ENCODE measurements around the gene MEX3A.
"Not testable (repeated sequence)": the region's sequence is repeated elsewhere in the genome, so short reads cannot be mapped to it uniquely, and the experiment has no call there.

Gene MEX3A

DNA sequence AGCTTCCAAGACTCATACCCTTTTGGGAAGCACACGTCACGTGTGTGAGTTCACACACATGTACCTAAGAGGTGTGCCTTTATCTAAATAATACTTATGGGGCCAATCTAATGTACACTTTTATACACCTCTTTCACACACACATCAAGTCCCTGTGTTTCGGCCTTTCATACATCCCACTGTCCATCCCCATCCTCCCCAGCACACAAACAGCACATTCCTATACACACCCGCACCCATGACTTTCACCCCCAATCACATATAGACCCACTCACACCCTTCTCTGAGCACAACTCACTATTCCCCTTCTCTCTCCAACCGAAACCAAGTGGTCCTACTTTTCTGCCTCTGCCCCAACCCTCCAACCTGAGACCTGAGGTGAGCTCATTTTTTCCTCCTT, 3.5 kb downstream of the MEX3A start:
- DNase-seq (ENCODE audit: low spot score), result no peak

DNA sequence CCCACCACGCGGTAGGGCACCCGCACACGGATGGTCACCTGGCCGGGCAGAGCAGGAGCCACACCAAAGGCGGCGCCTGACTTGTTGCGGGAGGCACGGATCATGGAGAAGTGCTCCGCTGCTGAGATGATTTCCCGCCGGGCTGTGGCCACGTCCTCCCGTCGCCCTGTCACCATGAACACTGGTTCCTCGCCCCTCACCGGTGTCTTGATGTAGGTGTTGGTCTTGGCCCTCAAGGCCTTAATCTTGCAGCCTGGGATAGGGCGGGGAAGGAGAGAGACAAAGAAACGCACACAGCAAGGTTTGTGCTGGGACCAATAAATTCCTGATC, 4.9 kb downstream of the MEX3A start:
- DNase-seq (ENCODE audit: low spot score), result no peak

DNA sequence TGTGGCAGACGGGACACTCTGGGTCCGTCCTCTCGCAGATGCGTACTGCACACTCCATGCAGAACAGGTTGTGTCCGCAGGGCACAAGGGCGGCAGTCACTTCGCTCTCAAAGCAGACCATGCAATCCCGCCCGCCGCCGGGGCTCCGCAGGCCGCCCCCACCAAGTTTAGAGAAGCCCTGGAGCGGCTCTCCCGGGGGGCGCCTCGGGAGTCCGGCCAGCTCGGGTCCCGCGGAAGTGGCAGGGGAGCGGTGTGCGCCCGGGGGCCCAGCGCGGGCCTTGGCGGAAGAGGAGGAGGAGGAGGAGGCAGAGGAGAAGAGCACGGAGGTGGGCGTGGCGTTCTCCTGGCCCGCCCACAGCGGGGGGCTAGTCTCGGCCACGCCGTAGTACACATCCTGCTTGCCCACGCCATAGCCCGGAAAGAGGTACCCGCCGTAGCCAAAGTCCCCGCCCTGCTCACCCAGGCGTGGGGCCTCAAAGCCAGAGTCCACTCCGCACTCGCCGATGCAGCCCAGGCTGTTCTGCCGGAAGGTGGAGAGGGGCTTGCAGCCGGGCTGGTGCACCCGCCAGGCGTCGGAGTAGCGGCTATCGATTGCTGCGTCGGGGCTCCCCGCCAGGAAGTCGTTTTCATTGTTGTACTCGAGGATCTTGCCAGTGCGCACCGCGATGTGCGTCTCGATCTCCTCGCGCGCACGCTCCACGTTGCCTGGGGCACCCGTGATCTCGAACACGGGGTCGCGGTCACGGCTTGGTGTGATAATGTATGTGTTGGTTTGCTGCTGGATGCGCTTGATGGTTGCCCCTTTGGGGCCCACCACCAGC, 5.4 kb downstream of the MEX3A start:
- DNase-seq (ENCODE audit: low spot score), result peak; percentile 80

DNA sequence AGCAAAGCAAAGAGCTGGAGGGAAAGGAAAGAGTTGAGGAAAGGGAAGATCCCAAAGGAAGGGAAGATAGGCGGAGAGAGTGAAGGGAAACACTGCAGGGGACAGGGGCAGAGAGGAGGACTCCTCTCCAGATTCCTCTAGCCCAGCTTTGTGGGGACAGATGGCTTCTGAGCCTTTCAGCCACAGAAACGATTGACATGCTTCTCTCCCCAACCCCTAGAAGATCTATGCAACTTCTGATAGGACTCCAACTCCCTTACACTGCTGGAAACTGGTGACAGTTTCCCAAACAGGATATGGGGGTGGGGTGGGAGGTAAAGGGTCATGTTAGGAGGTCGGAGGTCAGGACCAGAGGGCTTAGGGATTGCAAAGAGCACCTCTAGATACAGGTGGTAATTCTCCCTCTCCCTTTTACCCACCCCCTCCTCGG, 6.5 kb downstream of the MEX3A start:
- DNase-seq (ENCODE audit: low spot score), result no peak

DNA sequence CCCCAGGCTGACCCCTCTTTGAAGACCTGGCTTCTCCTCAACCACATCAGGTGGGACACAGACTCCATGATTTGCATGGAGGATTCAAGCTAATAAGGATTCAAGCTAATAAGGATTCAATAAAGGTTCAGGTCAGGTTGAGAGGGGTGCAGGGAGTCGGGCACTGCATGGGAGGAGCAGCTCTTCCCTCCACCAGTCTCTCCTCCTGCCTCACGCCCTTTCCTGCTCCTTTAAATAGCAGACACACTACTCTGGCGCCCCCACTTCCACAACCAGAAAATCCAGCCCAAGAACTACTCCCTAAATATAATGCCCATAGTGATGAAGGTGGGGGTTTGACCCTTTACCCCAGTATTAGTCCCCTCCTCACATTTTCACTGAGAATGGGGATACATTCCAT, 7.1 kb downstream of the MEX3A start:
- no peak for DNase-seq (ENCODE audit: low spot score)

DNA sequence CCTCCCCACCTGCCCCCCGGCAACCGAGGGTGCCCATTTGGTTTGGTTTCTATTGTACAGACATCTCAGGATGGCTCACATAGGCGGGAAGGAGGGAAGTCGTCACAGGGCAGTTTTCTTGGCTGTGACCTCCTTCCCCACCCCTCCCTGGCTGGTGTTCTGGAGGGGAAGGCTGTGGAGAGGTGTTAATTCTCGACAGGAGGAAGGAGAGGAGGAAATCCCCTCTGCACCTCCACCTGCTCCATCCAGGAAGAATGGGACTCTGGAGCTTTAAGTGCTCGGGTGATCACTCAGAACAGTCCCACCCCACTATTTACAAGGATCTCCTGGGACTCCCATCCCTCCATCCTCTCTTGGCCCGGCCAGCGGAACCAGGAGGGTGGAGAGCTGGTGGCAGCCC, 7.6 kb downstream of the MEX3A start:
- no peak for DNase-seq (ENCODE audit: low spot score)

DNA sequence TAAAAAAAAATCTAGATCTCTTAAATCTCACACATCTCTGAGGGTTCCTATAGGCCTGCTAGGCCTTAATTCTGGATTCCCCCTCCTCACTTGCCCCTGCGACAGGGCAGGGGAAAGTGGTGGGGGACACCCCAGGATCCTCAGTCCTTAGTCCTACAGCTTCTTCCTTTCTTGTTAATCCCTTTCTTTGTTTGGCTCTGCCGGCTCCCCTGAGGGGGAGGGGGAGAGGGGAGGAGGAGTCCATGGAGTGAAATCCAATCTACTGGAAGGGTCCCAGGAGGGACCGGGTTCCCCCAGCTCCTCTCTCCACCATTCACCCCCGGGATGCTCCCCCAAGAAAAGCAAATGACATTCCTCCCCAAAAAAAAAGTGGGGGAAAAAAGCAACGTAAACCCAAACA, 8.5 kb downstream of the MEX3A start:
- peak; percentile 88 for DNase-seq (ENCODE audit: low spot score)

DNA sequence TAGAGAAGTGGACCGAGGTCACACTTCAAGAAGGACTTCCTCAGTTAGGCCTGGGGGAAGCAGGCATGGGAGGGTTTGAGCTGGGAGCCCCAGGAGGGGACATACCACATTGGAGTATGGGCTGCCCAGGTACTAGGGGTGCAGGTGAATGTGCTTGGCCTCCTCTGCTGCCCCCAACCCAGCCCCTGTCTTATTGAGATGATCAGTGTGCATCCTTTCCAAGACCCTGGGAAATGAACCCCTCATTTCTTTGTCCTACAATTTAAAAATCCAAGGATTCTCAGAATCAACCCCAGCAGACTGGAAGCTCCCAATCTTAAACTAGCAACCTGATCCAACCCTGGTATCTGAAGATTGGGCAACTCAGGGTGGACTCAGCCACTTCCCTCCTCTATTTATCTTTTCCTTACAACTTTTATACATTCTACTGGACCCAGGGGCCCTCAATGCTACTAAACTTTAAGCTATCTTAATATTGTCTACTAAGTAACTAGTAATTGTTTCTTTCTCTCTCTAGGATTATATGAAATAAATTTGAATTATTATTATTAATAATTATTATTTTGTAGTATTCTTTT, 9.1 kb downstream of the MEX3A start:
- DNase-seq (ENCODE audit: low spot score), result no peak

DNA sequence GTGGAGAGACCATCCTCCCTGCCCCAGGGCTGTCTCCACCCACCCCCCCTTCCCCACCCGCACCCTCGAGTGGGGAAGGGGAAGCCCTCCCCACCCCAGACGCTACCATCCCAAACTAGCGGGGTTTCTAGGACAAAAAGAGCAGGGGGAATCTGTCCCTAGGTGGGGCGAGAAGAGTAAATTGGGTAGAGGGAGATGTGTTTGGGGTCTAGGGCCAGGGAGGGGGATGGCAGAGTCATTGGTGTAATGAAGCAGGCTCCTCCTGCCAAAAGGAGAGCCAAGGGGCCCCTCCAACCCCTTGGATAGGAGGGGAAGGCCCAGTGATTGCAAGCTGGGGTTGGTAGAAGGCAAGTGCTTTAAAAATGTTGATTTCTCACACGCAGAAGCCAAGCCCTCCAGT, 10.0 kb downstream of the MEX3A start:
- DNase-seq (ENCODE audit: low spot score), result no peak

DNA sequence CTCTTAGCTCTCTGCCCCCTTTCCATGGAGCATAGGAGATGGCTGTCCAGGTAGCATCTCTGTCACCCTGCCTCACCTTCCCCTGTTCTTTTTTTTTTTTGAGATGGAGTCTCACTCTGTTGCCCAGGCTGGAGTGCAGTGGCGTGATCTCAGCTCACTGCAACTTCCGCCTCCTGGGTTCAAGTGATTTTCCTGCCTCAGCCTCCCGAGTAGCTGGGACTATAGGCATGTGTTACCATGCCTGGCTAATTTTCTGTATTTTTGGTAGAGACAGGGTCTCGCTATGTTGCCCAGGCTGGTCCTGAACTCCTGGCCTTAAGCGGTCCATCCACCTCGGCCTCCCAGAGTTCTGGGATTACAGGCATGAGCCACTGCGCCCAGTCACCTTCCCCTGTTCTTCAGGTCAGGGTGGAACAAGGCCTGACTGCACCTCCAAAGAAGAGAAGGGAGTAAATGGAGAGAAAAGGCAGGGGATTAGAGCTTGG, 10.9 kb downstream of the MEX3A start:
- DNase-seq (ENCODE audit: low spot score), result not testable (repeated sequence)

DNA sequence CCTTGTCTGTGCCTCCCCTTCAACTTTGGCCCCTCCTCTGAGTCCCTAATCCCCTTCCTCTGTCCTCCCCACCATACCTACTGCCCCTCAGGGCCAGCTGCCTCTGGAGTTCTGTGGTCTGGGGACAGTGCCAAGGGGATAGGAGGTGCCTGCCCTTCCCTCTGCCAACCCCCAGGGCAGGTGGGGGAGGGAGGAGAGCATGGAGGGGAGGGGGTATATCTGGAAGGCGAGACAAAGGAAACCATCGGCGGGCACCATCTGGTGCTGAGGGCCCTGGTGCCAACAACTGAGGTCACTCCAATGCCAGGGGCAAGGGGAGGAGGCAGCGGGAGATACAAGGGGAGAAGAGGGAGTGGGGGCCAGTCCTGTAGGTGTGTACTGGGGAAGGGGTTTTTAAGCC, 11.7 kb downstream of the MEX3A start:
- no peak for DNase-seq (ENCODE audit: low spot score)

DNA sequence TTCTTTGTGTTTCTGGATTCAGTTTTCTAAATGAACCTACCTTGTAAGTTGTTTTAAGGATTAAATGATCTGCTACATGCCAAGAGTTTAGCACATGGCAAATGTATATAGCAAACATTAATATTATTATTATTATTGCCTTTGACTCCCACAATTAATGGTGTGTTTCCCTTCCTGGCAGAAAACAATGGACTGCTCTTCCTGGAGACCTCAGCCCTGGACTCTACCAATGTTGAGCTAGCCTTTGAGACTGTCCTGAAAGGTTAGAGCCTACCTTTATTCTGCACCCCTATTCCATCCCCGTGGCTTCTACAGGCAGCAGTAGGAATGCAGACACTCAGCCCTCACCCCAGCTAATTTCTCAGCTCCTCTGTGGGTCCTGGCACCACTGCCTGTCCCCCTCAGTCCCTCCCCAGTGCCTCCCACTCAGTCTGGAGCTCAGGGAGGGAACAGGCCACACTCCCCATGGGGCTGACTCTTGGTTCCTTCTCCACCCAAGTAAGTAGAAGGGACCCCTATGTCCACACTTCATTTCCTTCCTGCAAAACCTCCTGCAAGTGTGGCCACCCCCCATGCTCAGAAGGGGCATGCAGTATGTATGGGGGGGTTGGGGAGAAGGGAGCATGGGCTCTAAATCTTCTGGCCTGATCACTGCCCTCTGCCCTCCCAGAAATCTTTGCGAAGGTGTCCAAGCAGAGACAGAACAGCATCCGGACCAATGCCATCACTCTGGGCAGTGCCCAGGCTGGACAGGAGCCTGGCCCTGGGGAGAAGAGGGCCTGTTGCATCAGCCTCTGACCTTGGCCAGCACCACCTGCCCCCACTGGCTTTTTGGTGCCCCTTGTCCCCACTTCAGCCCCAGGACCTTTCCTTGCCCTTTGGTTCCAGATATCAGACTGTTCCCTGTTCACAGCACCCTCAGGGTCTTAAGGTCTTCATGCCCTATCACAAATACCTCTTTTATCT, 12.5 kb downstream of the MEX3A start:
- no peak for DNase-seq (ENCODE audit: low spot score)

DNA sequence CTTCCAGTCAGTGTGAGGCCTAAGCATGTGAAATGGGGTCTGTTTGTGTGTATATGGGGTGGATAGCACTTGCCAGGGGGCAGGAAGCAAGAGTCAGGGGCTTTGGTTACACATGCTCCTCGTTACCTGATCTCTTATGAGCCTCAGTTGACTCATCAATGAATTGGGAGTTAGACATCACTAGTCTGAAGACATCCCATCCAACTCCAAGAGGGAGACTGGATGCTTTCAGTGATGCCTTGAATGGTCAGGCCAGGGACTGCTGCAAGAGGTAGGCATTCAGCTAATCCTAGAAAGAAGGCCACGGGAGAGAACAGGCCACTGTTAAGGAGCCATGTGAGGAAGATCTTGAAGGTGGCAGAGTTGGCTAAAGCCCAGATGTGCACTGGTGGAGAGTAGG, 15.0 kb downstream of the MEX3A start:
- no peak for DNase-seq (ENCODE audit: low spot score)

DNA sequence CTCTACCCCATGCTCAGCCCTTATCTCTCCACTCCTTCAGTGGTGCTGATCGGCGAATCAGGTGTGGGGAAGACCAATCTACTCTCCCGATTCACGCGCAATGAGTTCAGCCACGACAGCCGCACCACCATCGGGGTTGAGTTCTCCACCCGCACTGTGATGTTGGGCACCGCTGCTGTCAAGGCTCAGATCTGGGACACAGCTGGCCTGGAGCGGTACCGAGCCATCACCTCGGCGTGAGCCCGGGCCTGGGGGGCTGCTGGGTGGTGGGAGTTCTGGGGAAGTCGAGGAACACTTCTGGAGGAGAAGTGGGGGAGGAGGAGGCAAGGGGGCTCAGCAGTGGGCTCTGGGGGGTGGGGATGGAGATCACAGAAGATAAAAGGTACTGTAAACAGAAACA, 16.4 kb downstream of the MEX3A start:
- DNase-seq (ENCODE audit: low spot score), result no peak

DNA sequence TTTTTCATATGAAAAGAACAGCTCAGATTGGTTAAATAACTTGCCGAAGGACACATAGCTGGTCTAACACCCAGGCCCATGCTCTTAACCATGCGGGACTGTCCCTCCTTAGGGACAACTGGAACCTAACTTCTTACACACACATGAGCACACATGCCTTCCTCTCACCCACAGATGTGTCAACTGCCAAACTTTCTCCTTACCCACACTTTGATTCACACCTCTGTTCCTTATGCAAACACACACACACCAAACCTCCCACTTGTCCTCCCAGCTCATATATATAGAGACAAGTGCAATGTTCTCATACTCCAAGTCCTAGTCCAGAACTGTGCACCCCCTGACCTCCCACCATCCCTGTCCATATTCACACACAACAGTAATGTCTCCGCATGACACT, 17.1 kb downstream of the MEX3A start:
- DNase-seq (ENCODE audit: low spot score), result no peak

DNA sequence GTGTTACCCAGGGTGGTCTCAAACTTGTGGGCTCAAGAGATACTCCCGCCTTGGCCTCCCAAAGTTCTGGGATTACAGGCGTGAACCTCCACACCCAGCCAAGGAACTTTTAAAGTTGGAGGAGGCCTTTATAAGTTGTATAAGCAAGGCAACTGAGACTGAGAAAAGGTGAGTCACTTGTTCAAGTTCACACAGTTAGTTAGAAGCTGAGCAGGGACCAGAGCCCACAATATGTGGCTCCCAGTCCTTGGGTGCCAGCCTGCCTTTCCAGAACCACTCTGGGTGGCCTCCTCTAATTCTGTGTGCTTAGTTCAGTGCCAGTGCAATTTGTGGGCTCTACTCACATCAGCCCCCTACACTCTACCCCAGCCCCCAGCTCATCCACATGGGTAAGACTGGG, 17.6 kb downstream of the MEX3A start:
- DNase-seq (ENCODE audit: low spot score), result no peak

DNA sequence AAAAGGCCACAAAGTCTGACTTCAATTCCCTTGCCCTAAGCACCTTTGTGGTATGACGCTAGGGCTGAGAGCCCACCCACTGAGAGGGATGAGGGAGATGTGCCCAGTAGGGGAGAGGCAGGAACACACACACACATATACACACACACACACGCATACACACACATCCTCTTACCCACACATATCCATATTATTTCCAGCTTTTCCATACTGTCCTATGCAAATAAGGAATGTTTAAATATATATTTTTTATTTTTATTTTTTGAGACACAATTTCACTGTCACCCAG, 18.3 kb downstream of the MEX3A start:
- no peak for DNase-seq (ENCODE audit: low spot score)

DNA sequence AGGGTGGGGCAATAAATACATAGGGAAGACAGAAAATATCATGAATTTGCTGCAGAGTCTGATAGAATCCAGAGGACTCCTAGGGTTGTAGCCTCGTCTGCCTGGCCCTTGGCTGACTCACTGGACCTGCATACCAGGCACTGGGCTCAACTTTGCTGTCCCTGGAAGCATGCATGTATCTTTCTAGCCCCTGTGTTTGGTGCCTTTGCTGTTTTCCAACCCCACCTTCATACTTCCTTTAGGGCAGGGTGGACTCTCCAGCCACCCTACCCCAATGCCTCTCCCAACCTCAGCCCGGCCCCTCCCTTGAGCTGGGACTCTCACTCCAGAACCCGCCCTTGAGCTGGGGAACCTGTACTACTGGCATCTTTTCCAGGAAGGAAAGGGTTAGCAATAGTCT, 20.1 kb downstream of the MEX3A start:
- no peak for DNase-seq (ENCODE audit: low spot score)

DNA sequence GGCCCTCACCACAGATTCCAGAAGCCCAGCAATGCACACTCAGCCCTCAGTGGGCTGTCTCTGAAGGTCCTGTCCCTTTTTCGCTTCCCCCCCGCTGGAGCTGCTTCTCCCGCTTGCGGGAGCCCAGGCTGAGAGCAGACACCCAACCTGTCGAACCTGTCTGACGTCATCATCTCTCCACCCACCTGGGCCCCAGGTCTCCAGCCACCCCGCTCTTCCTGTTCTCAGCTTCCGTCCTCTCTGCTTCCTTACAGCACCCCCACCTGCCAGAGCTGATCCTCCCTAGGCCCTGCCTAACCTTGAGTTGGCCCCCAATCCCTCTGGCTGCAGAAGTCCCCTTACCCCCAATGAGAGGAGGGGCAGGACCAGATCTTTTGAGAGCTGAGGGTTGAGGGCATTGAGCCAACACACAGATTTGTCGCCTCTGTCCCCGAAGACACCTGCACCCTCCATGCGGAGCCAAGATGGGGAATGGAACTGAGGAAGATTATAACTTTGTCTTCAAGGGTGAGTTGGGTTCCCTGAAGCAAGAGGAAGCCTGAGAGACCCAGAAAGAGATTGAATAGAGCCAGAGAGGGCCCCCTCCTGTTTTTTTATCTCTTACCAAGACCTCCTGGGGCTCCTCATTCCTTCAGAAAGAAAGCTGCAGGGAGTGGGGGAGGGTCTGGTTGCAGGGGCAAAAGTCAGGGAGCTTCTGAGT, 21.2 kb downstream of the MEX3A start, which contains the start of gene RAB25:
Gene RAB25 (plus strand): TSS at position 224 of the 700 bp plus-strand sequence. CDS start 241 bp downstream, at position 465.
- DNase-seq (ENCODE audit: low spot score), result no peak

DNA sequence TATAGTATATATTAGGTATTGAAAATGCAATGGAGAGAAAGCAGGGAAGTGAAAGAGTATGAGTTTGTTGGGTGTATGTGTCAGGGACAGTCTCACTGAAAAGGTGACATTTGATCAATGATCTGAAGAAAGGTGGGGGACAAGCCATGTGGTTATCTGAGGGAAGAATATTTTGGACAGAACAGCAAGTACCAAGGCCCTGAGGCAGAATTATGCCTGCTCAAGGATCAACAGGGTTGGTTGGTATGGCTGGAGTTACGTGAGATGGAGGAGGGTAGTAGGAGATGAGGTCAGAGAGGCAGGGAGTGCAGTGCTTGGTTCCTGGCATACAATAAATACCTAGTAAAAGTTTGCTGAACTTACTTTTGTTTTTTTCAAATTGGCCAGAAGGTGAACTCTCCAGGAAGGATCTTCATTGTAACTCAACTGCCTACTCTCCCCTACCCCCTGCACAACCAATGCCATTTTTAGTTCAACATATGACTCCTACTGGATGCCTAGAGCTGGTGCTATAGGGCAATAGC, 25.9 kb downstream of the MEX3A start:
- DNase-seq (ENCODE audit: low spot score), result no peak

DNA sequence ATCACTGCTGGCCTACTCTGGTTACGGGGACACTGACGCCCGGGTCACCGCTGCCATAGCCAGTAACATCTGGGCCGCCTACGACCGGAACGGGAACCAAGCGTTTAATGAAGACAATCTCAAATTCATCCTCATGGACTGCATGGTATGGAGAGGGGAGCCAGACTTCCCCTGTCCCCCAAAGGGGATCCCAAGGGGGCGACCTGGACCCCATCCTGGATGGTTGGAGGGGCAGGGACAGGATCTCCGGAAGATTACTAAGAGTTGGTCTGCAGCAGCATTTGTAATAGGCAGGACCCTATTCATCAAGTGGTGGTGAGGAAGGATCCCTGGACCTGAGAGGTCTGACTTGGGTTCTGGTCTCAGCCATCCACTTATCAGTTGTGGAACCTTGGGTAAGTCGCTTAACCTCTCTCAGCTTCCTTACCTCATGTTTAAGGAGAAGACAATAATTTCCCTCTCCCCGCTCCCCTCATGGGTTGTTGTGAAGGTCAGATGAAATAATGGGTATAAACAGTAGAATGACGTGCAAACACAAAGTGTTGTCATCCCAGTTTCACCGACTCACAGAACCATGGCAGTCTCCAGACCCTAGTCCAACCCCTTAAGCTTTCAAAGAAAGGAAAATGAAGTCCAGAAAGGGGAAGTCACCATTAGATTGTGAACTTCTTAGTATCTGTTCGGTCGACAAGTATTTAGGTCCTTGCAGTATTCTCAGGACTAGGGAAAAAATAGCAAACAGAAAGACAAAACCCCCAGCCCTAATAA, 26.8 kb downstream of the MEX3A start:
- no peak for DNase-seq (ENCODE audit: low spot score)
